GM23338 (cell line): Measurements from ENCODE around the gene TNNT3. TPM values are rescaled to one million over a fixed set of nuclear protein-coding genes. Genes with fewer than 3 reads are reported as not detected.

Source experiments
- ATAC-seq: fragments of 200-7000 bp; cut with Tn5 transposase; 3 replicates; pipeline ENCODE4 v1.9.1; 2020
- DNase-seq: peaks from one replicate; pipeline ENCODE4 v3.0.0-alpha.2; 2015; ENCODE audit warnings: low spot score
- H2AFZ ChIP-seq: fragments of 200-600 bp; sonication (generic); 2 replicates; pipeline ENCODE4 v1.8.0; 2016; ENCODE audit warnings: antibody characterized with exemption, mild to moderate bottlenecking, moderate library complexity
- H3F3A ChIP-seq: fragments of 200-600 bp; sonication (generic); replicated peaks from 2 replicates; pipeline ENCODE4 v1.8.0; 2017; ENCODE audit warnings: antibody characterized with exemption, mixed run types, low read depth
- H3K27ac ChIP-seq: fragments of 200-600 bp; sonication (generic); 2 replicates; pipeline ENCODE4 v1.6.1; 2016; ENCODE audit warnings: low read depth
- H3K27me3 ChIP-seq: fragments of 200-600 bp; sonication (generic); 2 replicates; pipeline ENCODE4 v1.8.0; 2016; ENCODE audit warnings: mild to moderate bottlenecking, mixed run types, moderate library complexity; ENCODE audit not compliant: insufficient read depth
- H3K36me3 ChIP-seq: fragments of 200-600 bp; sonication (generic); 2 replicates; pipeline ENCODE4 v1.8.0; 2016; ENCODE audit warnings: mild to moderate bottlenecking; ENCODE audit not compliant: insufficient read depth
- H3K4me1 ChIP-seq: fragments of 200-600 bp; sonication (generic); 2 replicates; pipeline ENCODE4 v1.8.0; 2016; ENCODE audit warnings: mild to moderate bottlenecking, moderate library complexity; ENCODE audit not compliant: insufficient read depth
- H3K4me2 ChIP-seq: fragments of 200-600 bp; sonication (generic); 2 replicates; pipeline ENCODE4 v1.7.1; 2017; ENCODE audit warnings: mixed run types
- H3K4me3 ChIP-seq: fragments of 200-600 bp; sonication (generic); 2 replicates; pipeline ENCODE4 v1.6.1; 2016; ENCODE audit warnings: mixed run types
- H3K79me2 ChIP-seq: fragments of 200-600 bp; sonication (generic); replicated peaks from 2 replicates; pipeline ENCODE4 v1.8.0; 2017; ENCODE audit warnings: mild to moderate bottlenecking; ENCODE audit not compliant: insufficient read depth
- H3K9me2 ChIP-seq: fragments of 200-600 bp; sonication (generic); 2 replicates; pipeline ENCODE4 v1.8.0; 2017; ENCODE audit not compliant: insufficient read depth
- H4K20me1 ChIP-seq: fragments of 200-600 bp; sonication (generic); replicated peaks from 2 replicates; pipeline ENCODE4 v1.8.0; 2017; ENCODE audit warnings: mild to moderate bottlenecking; ENCODE audit not compliant: insufficient read depth
- H3K27ac Mint-ChIP-seq: 2 replicates; pipeline ENCODE4 v1.8.0; 2020; ENCODE audit warnings: inconsistent platforms, mild to moderate bottlenecking, moderate library complexity, mixed read lengths
- H3K27me3 Mint-ChIP-seq: 3 replicates; pipeline ENCODE4 v1.8.0; 2022; ENCODE audit warnings: low read depth, mild to moderate bottlenecking, moderate library complexity, mixed read lengths, inconsistent platforms; ENCODE audit not compliant: insufficient read depth, poor library complexity
- H3K36me3 Mint-ChIP-seq: 3 replicates; pipeline ENCODE4 v1.8.0; 2021; ENCODE audit warnings: low read depth, mild to moderate bottlenecking, inconsistent platforms, moderate library complexity, mixed read lengths
- H3K4me1 Mint-ChIP-seq: 3 replicates; pipeline ENCODE4 v1.8.0; 2020; ENCODE audit warnings: mild to moderate bottlenecking, inconsistent platforms, mixed read lengths
- H3K4me3 Mint-ChIP-seq: 3 replicates; pipeline ENCODE4 v1.8.0; 2021; ENCODE audit warnings: moderate library complexity, mild to moderate bottlenecking, inconsistent platforms, mixed read lengths
- H3K9me3 Mint-ChIP-seq: 3 replicates; pipeline ENCODE4 v1.8.0; 2020; ENCODE audit warnings: moderate library complexity, mild to moderate bottlenecking, inconsistent platforms, mixed read lengths
- CREB1 ChIP-seq: fragments of 250-450 bp; sonication (Bioruptor Pico); IDR thresholded peaks from 2 replicates; pipeline ENCODE4 v1.5.0; 2020; ENCODE audit warnings: low read depth, mild to moderate bottlenecking, moderate library complexity
- CTCF ChIP-seq, 2 experiments: fragments of 200-600 bp in 1 of 2; sonication (generic) in 1 of 2; conservative IDR thresholded peaks; 2 replicates each; pipeline versions ENCODE4 v1.5.1 to v1.6.1; 2016 to 2017; ENCODE audit warnings: antibody characterized with exemption in 2 of 2, low read depth in 2 of 2, mild to moderate bottlenecking in 2 of 2, moderate library complexity in 1 of 2
- EZH2 ChIP-seq: fragments of 200-600 bp; sonication (generic); IDR thresholded peaks from one replicate; pipeline ENCODE4 v1.8.0; 2017; ENCODE audit warnings: antibody characterized with exemption, mild to moderate bottlenecking, low read depth; ENCODE audit not compliant: unreplicated experiment
- EZH2phosphoT487 ChIP-seq: fragments of 200-600 bp; sonication (generic); IDR thresholded peaks from one replicate; pipeline ENCODE4 v1.8.1; 2018; ENCODE audit warnings: antibody characterized with exemption; ENCODE audit not compliant: unreplicated experiment
- JUNB ChIP-seq: IDR thresholded peaks from one replicate; pipeline ENCODE4 v1.6.1; 2016; ENCODE audit warnings: antibody characterized with exemption; ENCODE audit not compliant: unreplicated experiment
- NANOG ChIP-seq: IDR thresholded peaks from 2 replicates; pipeline ENCODE4 v1.6.1; 2016; ENCODE audit warnings: antibody characterized with exemption, borderline replicate concordance
- POLR2AphosphoS5 ChIP-seq: IDR thresholded peaks from 2 replicates; pipeline ENCODE4 v1.6.1; 2016; ENCODE audit warnings: antibody characterized with exemption, low read depth
- REST ChIP-seq: IDR thresholded peaks from one replicate; pipeline ENCODE4 v1.6.1; 2018; ENCODE audit warnings: antibody characterized with exemption; ENCODE audit not compliant: unreplicated experiment
- STAT1 ChIP-seq: IDR thresholded peaks from one replicate; pipeline ENCODE4 v1.6.1; 2016; ENCODE audit warnings: antibody characterized with exemption; ENCODE audit not compliant: unreplicated experiment
- ZNF114 ChIP-seq: fragments of 250-450 bp; sonication (Bioruptor Pico); IDR thresholded peaks from 2 replicates; pipeline ENCODE4 v1.5.0; 2020; ENCODE audit warnings: mild to moderate bottlenecking, moderate library complexity
- ZNF331 ChIP-seq: fragments of 250-450 bp; sonication (Bioruptor Pico); IDR thresholded peaks from 2 replicates; pipeline ENCODE4 v1.5.0; 2020; ENCODE audit warnings: low read depth, mild to moderate bottlenecking, moderate library complexity
- polyA plus RNA-seq: library from polyadenylated mRNA; unstranded; fragments of >200 nt; fragmentation: Nextera tagmentation; extraction: Ambion mirVana; gene quantifications from 2 replicates; pipeline ENCODE4 v1.2.1, GENCODE V29; 2016
- total RNA-seq: library from RNA; depleted of rRNA; stranded (reverse); fragments of >200 nt; shearing (Covaris generic); gene quantifications from 2 replicates; pipeline ENCODE4 v1.2.3, GENCODE V29; 2014
- TF ChIP-seq, protein P1 (sequence below): IDR thresholded peaks from 2 replicates; pipeline ENCODE4 v1.6.1; 2016; ENCODE audit warnings: antibody characterized with exemption
- TF ChIP-seq, protein P2 (sequence below): fragments of 250-450 bp; sonication (Bioruptor Pico); IDR thresholded peaks from 2 replicates; pipeline ENCODE4 v1.5.0; 2020; ENCODE audit warnings: mild to moderate bottlenecking, moderate library complexity

TNNT3 gene
- total and polyA plus RNA-seq, 2 experiments from 2014 or later: not detected

DNA sequence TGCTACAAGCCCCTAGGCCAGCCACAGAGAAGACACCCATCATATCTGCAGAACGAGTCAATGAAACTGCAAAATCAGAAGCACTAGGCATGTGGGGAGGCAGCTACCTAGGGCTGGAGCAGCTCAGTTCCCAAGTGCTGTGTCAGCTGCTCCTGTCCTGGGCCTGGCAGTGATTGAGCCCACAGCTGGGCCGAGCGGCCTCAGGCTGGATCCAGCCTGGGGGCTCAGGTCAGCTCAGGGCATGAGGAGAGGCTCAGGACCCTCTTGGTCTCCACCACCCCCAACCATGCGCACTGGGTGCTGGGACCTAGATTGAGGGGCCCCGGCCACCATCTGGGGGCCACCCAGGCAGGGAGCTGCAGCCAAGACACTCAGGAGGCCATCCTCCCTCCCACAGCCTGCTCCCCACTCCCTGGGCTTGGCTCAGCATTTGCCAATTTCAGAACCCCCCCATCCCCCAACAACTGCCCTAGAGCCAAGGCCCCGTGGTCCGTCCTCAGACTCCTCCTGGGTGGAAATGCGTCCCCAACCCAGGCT is 2.4 kb upstream of the TNNT3 start:
- no peak overlapping the region for H3K4me3 Mint-ChIP-seq
- Histone ChIP-seq H4K20me1 (no peaks in the 10 kb centered on the region), H3F3A (no peaks in the 10 kb centered on the region), H3K4me1 (no peaks in the 10 kb centered on the region), H3K9me2 (no peaks in the 10 kb centered on the region), H3K4me3 (no peak overlapping the region), H3K4me2 (no peak overlapping the region), H3K79me2 (no peaks in the 10 kb centered on the region), H3K36me3 (no peaks in the 10 kb centered on the region), H2AFZ (no peak overlapping the region), H3K27me3 (no peaks in the 10 kb centered on the region), H3K27ac (no peak overlapping the region)
- H3K27me3 Mint-ChIP-seq: peaks cover 5% of the 10 kb centered on the region
- H3K4me1 Mint-ChIP-seq: no peaks in the 10 kb centered on the region
- no peak for DNase-seq
- peaks cover 6% of the 10 kb centered on the region; the same call in 2 of the 3 replicates for H3K9me3 Mint-ChIP-seq
- TF ChIP-seq ZNF331 (CRISPR knock-in tag): no peak
- no peak for TF ChIP-seq NANOG
- TF ChIP-seq, protein P1, sequence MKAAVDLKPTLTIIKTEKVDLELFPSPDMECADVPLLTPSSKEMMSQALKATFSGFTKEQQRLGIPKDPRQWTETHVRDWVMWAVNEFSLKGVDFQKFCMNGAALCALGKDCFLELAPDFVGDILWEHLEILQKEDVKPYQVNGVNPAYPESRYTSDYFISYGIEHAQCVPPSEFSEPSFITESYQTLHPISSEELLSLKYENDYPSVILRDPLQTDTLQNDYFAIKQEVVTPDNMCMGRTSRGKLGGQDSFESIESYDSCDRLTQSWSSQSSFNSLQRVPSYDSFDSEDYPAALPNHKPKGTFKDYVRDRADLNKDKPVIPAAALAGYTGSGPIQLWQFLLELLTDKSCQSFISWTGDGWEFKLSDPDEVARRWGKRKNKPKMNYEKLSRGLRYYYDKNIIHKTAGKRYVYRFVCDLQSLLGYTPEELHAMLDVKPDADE: no peak
- TF ChIP-seq, protein P2, sequence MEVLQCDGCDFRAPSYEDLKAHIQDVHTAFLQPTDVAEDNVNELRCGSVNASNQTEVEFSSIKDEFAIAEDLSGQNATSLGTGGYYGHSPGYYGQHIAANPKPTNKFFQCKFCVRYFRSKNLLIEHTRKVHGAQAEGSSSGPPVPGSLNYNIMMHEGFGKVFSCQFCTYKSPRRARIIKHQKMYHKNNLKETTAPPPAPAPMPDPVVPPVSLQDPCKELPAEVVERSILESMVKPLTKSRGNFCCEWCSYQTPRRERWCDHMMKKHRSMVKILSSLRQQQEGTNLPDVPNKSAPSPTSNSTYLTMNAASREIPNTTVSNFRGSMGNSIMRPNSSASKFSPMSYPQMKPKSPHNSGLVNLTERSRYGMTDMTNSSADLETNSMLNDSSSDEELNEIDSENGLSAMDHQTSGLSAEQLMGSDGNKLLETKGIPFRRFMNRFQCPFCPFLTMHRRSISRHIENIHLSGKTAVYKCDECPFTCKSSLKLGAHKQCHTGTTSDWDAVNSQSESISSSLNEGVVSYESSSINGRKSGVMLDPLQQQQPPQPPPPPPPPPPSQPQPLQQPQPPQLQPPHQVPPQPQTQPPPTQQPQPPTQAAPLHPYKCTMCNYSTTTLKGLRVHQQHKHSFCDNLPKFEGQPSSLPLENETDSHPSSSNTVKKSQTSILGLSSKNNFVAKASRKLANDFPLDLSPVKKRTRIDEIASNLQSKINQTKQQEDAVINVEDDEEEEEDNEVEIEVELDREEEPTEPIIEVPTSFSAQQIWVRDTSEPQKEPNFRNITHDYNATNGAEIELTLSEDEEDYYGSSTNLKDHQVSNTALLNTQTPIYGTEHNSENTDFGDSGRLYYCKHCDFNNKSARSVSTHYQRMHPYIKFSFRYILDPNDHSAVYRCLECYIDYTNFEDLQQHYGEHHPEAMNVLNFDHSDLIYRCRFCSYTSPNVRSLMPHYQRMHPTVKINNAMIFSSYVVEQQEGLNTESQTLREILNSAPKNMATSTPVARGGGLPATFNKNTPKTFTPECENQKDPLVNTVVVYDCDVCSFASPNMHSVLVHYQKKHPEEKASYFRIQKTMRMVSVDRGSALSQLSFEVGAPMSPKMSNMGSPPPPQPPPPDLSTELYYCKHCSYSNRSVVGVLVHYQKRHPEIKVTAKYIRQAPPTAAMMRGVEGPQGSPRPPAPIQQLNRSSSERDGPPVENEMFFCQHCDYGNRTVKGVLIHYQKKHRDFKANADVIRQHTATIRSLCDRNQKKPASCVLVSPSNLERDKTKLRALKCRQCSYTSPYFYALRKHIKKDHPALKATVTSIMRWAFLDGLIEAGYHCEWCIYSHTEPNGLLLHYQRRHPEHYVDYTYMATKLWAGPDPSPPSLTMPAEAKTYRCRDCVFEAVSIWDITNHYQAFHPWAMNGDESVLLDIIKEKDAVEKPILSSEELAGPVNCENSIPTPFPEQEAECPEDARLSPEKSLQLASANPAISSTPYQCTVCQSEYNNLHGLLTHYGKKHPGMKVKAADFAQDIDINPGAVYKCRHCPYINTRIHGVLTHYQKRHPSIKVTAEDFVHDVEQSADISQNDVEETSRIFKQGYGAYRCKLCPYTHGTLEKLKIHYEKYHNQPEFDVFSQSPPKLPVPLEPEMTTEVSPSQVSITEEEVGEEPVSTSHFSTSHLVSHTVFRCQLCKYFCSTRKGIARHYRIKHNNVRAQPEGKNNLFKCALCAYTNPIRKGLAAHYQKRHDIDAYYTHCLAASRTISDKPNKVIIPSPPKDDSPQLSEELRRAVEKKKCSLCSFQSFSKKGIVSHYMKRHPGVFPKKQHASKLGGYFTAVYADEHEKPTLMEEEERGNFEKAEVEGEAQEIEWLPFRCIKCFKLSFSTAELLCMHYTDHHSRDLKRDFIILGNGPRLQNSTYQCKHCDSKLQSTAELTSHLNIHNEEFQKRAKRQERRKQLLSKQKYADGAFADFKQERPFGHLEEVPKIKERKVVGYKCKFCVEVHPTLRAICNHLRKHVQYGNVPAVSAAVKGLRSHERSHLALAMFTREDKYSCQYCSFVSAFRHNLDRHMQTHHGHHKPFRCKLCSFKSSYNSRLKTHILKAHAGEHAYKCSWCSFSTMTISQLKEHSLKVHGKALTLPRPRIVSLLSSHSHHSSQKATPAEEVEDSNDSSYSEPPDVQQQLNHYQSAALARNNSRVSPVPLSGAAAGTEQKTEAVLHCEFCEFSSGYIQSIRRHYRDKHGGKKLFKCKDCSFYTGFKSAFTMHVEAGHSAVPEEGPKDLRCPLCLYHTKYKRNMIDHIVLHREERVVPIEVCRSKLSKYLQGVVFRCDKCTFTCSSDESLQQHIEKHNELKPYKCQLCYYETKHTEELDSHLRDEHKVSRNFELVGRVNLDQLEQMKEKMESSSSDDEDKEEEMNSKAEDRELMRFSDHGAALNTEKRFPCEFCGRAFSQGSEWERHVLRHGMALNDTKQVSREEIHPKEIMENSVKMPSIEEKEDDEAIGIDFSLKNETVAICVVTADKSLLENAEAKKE (CRISPR knock-in tag): no peak
- no peak for TF ChIP-seq STAT1
- TF ChIP-seq POLR2AphosphoS5: no peak
- TF ChIP-seq CTCF (conservative IDR thresholded peaks at IDR 0.05; ENCODE audit: low read depth in 2 of 2): no peak
- no peak for TF ChIP-seq CREB1 (CRISPR knock-in tag)
- TF ChIP-seq JUNB: no peak
- no peak for TF ChIP-seq EZH2
- no peak for TF ChIP-seq ZNF114 (CRISPR knock-in tag)
- no peak for TF ChIP-seq EZH2phosphoT487
- no peak for TF ChIP-seq REST
- H3K27ac Mint-ChIP-seq: no peak overlapping the region
- no peaks in the 10 kb centered on the region; the same call in 2 of the 3 replicates for H3K36me3 Mint-ChIP-seq
- ATAC-seq: no peak
